HepG2 (cell line): Measurements from ENCODE around the gene MMS19. TPM values are rescaled to one million over a fixed set of nuclear protein-coding genes. Genes with fewer than 3 reads are reported as not detected.

Source experiments
- ATAC-seq: fragments of 200-7000 bp; cut with Tn5 transposase; 3 replicates; pipeline ENCODE4 v1.9.1; 2020; ENCODE audit warnings: mild to moderate bottlenecking, moderate library complexity
- BruUV-seq: library from RNA; stranded (reverse); fragments of 400-500 nt; replicated peaks from 2 replicates; lab custom pipeline; 2021; lab: Mats Ljungman, UMichigan
- CTCF ChIA-PET: fragments of 300-600 bp; formaldehyde crosslinking; extraction: SDS; loops from one replicate; lab custom pipeline; 2021; ENCODE audit warnings: low total read pairs, inconsistent platforms, low intra/inter-chr PET ratio; lab: Yijun Ruan, JAX
- POLR2A ChIA-PET: fragments of 350-600 bp; sonication (Branson Sonifier 250); formaldehyde crosslinking; loops from one replicate; lab custom pipeline; 2020; ENCODE audit warnings: antibody characterized with exemption, inconsistent platforms; lab: Yijun Ruan, JAX
- DNase-seq: peaks from one replicate; pipeline ENCODE4 v3.0.0-alpha.2; 2015; ENCODE audit warnings: low spot score
- FAIRE-seq: peaks from 3 replicates; lab custom pipeline; 2011; peaks lifted over from hg19 to GRCh38; lab: Jason Lieb, UNC
- H2AFZ ChIP-seq: one replicate; pipeline ENCODE4 v1.6.1; 2011; ENCODE audit warnings: low read length, inconsistent platforms
- H3K27ac ChIP-seq: fragments of 300-600 bp; 3 replicates; pipeline ENCODE4 v1.8.0; 2011; ENCODE audit warnings: mixed run types, mild to moderate bottlenecking, mixed read lengths, low read length, inconsistent platforms; ENCODE audit not compliant: insufficient read depth; ENCODE audit errors: extremely low read length
- H3K27me3 ChIP-seq, 2 experiments: fragments of 200-600 bp in 1 of 2; 2 replicates in 1 of 2; 3 replicates in 1 of 2; pipeline versions ENCODE4 v1.6.0 to v1.8.0; 2011; ENCODE audit warnings: low read length in 2 of 2, mild to moderate bottlenecking in 2 of 2, moderate library complexity in 2 of 2, inconsistent platforms in 1 of 2; ENCODE audit not compliant: insufficient read depth in 2 of 2, control insufficient read depth in 1 of 2
- H3K36me3 ChIP-seq, 2 experiments: fragments of 200-600 bp in 1 of 2; replicated peaks in 1 of 2; 2 replicates in 1 of 2; 3 replicates in 1 of 2; pipeline versions ENCODE4 v1.5.1 to v1.8.0; 2011; ENCODE audit warnings: low read length in 2 of 2, inconsistent platforms in 1 of 2; ENCODE audit not compliant: insufficient read depth in 2 of 2, control insufficient read depth in 1 of 2
- H3K4me1 ChIP-seq: 2 replicates; pipeline ENCODE4 v1.5.1; 2012; ENCODE audit warnings: low read length, inconsistent platforms; ENCODE audit not compliant: insufficient read depth
- H3K4me2 ChIP-seq: 2 replicates; pipeline ENCODE4 v1.6.0; 2011; ENCODE audit warnings: low read depth, low read length, inconsistent platforms
- H3K4me3 ChIP-seq, 3 experiments: fragments of 200-600 bp in 1 of 3; sonication (generic), shearing (Covaris generic) in 1 of 3; replicated peaks in 1 of 3; 2 replicates each; pipeline ENCODE4 v1.5.1; 2011 to 2016; ENCODE audit warnings: low read length in 3 of 3, inconsistent platforms in 2 of 3, low read depth in 2 of 3, mild to moderate bottlenecking in 2 of 3, control low read depth in 1 of 3, mixed read lengths in 1 of 3; ENCODE audit not compliant: insufficient read depth in 1 of 3
- H3K79me2 ChIP-seq: one replicate; pipeline ENCODE4 v1.6.1; 2011; ENCODE audit warnings: low read length, inconsistent platforms; ENCODE audit not compliant: insufficient read depth
- H3K9ac ChIP-seq: 2 replicates; pipeline ENCODE4 v1.6.0; 2011; ENCODE audit warnings: mild to moderate bottlenecking, low read depth, low read length, inconsistent platforms; ENCODE audit not compliant: insufficient read depth
- H3K9me3 ChIP-seq: 2 replicates; pipeline ENCODE4 v1.5.1; 2012; ENCODE audit warnings: mild to moderate bottlenecking, low read length
- H4K20me1 ChIP-seq: 2 replicates; pipeline ENCODE4 v1.6.0; 2011; ENCODE audit warnings: inconsistent platforms, mild to moderate bottlenecking, low read length, moderate library complexity; ENCODE audit not compliant: insufficient read depth
- MAX ChIP-seq: IDR thresholded peaks from 2 replicates; pipeline ENCODE4 v1.6.1; 2012; ENCODE audit warnings: inconsistent platforms
- SMC3 ChIP-seq: IDR thresholded peaks from 2 replicates; pipeline ENCODE4 v1.6.1; 2011; ENCODE audit warnings: low read length, improper control_type of control experiment
- STAT6 ChIP-seq: sonication (generic); formaldehyde crosslinking; IDR thresholded peaks from 2 replicates; pipeline ENCODE4 v1.4.0; 2020; ENCODE audit warnings: missing genetic modification reagents, mild to moderate bottlenecking, borderline replicate concordance
- ZMYM3 ChIP-seq: sonication (generic); formaldehyde crosslinking; IDR thresholded peaks from 2 replicates; pipeline ENCODE4 v1.5.1; 2020; ENCODE audit warnings: mild to moderate bottlenecking, missing genetic modification reagents
- ZNF577 ChIP-seq: sonication (generic); formaldehyde crosslinking; IDR thresholded peaks from 2 replicates; pipeline ENCODE4 v1.4.0; 2020; ENCODE audit warnings: mild to moderate bottlenecking, low read depth, missing genetic modification reagents, borderline replicate concordance
- ZNF768 ChIP-seq: sonication (generic); formaldehyde crosslinking; IDR thresholded peaks from 2 replicates; pipeline ENCODE4 v1.4.0; 2020; ENCODE audit warnings: missing genetic modification reagents
- ZNF777 ChIP-seq: sonication (generic); formaldehyde crosslinking; IDR thresholded peaks from 2 replicates; pipeline ENCODE4 v1.4.0; 2020; ENCODE audit warnings: missing genetic modification reagents
- WGBS: methylation state at CpG from one replicate; pipeline ENCODE4 v1.1.6; 2017; ENCODE audit warnings: low lambda C conversion rate; 5-methylcytosine and 5-hydroxymethylcytosine counted together
- in situ Hi-C: cut with HindIII; loops from 2 replicates; pipeline ENCODE4 v1.10.0; 2017; ENCODE audit warnings: low pct_unique_long_range_greater_than_20kb; ENCODE audit not compliant: extremely low pct_ligation_motif_present
- intact Hi-C: fragments of 100-400 bp; cut with micrococcal nuclease; formaldehyde crosslinking; loops from one replicate; pipeline ENCODE4 v1.10.0; 2022; ENCODE audit not compliant: unreplicated experiment
- polyA plus RNA-seq, 8 experiments: library from polyadenylated mRNA; depleted of rRNA in 3 of 8; stranded (reverse) in 7 of 8; unstranded in 1 of 8; fragments of >200 nt; fragmentation: Illumina TruSeq in 4 of 8; extraction: Trizol in 4 of 8; gene quantifications; 2 replicates each; pipeline versions ENCODE4 v1.2.1 to v1.2.3, GENCODE V29; 2011 to 2016; ENCODE audit warnings: low read depth in 4 of 8, missing spikeins in 1 of 8, mixed read lengths in 1 of 8; ENCODE audit not compliant: insufficient read depth in 1 of 8
- total RNA-seq, 5 experiments: library from RNA; depleted of rRNA; stranded (reverse); fragments of >200 nt; fragmentation: Illumina TruSeq; extraction: Trizol; gene quantifications; 2 replicates each; pipeline ENCODE4 v1.2.3, GENCODE V29; 2016; ENCODE audit warnings: low read depth in 1 of 5
- TF ChIP-seq, protein P1 (sequence below), 2 experiments: sonication (generic) in 1 of 2; formaldehyde crosslinking in 1 of 2; IDR thresholded peaks; 2 replicates each; pipeline versions ENCODE4 v1.4.0 to v1.6.1; 2018 to 2020; ENCODE audit warnings: missing genetic modification reagents in 2 of 2, borderline replicate concordance in 1 of 2, low read depth in 1 of 2, mild to moderate bottlenecking in 1 of 2, missing biosample characterization in 1 of 2

Gene MMS19
- total and polyA plus RNA-seq, 2 of the 13 experiments (the other 11 are each of a cell fraction or from before 2014, with no cell fraction given) = 76.4 to 107 TPM

DNA sequence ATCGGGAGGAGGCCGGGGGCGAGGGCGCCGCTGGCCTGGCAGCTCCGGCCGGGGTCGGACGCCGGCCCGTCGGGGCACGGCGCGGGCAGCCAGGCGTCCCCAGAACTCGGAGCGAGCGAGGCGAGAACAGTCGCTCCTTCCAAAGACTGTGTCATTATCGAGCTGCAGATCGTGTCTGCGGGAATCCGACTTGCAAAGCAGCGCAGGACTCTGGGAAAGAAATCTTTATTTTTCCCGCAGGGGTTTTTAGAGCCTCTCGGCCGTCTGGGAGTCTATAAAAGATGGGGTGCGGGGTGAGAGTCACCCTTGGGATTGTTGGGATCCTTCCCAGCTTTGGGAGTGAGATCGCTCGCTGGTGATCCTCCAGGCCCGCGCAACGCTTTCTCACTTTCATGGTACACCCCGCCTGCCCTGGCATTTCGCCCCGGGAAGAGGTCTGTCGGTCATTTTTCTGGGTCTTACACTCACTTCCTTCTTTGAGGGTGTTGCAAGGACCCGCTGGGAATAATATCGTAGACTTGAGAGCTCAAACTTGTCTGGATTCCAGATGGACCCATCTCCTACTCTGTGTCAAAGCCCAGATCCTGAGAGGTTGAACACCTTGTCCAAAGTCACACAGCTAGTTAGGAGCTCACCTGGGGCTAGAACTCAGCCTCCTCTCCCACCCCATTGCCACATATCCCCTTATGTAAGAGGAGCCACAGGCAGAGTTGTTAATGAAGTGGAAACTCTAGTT lies 1.5 kb upstream of the MMS19 start:
- H3K27me3 ChIP-seq = no peaks in the 10 kb centered on the region; a peak in 1 of 5 replicates
- no peak for FAIRE-seq
- peak overlapping the region; percentile 90 for H3K4me2 ChIP-seq
- CTCF ChIA-PET = no interaction called here
- H4K20me1 ChIP-seq = peaks cover 17% of the 10 kb centered on the region
- no peak overlapping the region for H3K27ac ChIP-seq
- peak overlapping the region; percentile 92 for H3K9ac ChIP-seq
- 1% methylated on average over 34 of the region's 41 CpGs for WGBS
- TF ChIP-seq MAX = 0 out of 2 replicates have a peak, but pooled peaks have one; percentile 2
- 0 out of 2 replicates have a peak, but pooled peaks have one; percentile 26 for TF ChIP-seq ZNF577 (CRISPR knock-in tag)
- no peak for TF ChIP-seq STAT6 (CRISPR knock-in tag)
- TF ChIP-seq, protein P1, sequence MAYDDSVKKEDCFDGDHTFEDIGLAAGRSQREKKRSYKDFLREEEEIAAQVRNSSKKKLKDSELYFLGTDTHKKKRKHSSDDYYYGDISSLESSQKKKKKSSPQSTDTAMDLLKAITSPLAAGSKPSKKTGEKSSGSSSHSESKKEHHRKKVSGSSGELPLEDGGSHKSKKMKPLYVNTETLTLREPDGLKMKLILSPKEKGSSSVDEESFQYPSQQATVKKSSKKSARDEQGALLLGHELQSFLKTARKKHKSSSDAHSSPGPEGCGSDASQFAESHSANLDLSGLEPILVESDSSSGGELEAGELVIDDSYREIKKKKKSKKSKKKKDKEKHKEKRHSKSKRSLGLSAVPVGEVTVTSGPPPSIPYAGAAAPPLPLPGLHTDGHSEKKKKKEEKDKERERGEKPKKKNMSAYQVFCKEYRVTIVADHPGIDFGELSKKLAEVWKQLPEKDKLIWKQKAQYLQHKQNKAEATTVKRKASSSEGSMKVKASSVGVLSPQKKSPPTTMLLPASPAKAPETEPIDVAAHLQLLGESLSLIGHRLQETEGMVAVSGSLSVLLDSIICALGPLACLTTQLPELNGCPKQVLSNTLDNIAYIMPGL (CRISPR knock-in tag; IDR thresholded peaks at IDR 0.05; ENCODE audit: borderline replicate concordance in 1 of 2, low read depth in 1 of 2) = 0 out of 4 replicates have a peak, but pooled peaks of 1 of the 2 experiments have one; percentile 4
- TF ChIP-seq ZNF777 = peak; percentile 94; the same call in 1 of the 2 replicates
- TF ChIP-seq ZMYM3 (CRISPR knock-in tag) = peak; percentile 46; the same call in 1 of the 2 replicates
- TF ChIP-seq SMC3 = no peak
- peak; percentile 74; the same call in 1 of the 2 replicates for TF ChIP-seq ZNF768
- POLR2A ChIA-PET = interaction anchor here (0.7 to 1.7 kb wide), 6 partner anchors 8 to 54 kb away, joined by 3 to 5 read pairs (median 4); no protein-coding TSS in a partner anchor
- ATAC-seq = no peak
- H2AFZ ChIP-seq = peak overlapping the region; percentile 1
- no TSS peak for BruUV-seq
- no peaks in the 10 kb centered on the region for H3K9me3 ChIP-seq
- H3K4me3 ChIP-seq = peak overlapping the region; percentile 67 to 90 (median 89)
- DNase-seq = no peak
- no peaks in the 10 kb centered on the region; a peak in 1 of 5 replicates for H3K36me3 ChIP-seq
- in situ Hi-C loops = no loop called here
- intact Hi-C loops = loop anchor here (2.0 kb wide), 1 partner anchor 53 kb away; no protein-coding TSS in a partner anchor
- peaks cover 37% of the 10 kb centered on the region for H3K79me2 ChIP-seq
- H3K4me1 ChIP-seq = peaks cover 47% of the 10 kb centered on the region
